ENCODE data around the gene CGB1.

DNA sequence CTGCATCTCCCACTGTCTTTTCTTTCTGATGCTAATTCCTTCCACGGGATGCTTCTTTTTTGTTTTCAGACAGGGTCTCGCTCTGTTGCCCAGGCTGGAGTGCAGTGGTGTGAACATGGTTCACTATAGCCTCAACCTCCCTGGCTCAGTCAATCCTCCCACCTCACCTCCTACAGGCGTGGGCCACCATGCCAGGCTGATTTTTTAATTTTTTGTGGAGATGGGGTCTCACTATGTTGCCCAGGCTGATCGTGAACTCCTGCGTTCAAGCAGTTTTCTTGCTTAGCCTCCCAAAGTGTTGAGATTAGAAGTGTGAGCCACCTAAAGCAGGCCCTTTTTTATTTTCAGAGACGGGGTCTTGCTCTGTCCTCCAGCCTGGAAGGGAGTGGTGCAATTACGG lies 48.4 kb downstream of the CGB1 start:
- TF ChIP-seq, protein P1, sequence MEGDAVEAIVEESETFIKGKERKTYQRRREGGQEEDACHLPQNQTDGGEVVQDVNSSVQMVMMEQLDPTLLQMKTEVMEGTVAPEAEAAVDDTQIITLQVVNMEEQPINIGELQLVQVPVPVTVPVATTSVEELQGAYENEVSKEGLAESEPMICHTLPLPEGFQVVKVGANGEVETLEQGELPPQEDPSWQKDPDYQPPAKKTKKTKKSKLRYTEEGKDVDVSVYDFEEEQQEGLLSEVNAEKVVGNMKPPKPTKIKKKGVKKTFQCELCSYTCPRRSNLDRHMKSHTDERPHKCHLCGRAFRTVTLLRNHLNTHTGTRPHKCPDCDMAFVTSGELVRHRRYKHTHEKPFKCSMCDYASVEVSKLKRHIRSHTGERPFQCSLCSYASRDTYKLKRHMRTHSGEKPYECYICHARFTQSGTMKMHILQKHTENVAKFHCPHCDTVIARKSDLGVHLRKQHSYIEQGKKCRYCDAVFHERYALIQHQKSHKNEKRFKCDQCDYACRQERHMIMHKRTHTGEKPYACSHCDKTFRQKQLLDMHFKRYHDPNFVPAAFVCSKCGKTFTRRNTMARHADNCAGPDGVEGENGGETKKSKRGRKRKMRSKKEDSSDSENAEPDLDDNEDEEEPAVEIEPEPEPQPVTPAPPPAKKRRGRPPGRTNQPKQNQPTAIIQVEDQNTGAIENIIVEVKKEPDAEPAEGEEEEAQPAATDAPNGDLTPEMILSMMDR (IDR thresholded peaks at IDR 0.05; ENCODE audit: borderline replicate concordance, extremely low read depth, low read length, poor library complexity, severe bottlenecking), result no peak
- no peak for TF ChIP-seq EZH2 (IDR thresholded peaks at IDR 0.05; ENCODE audit: borderline replicate concordance, low read depth, low read length, severe bottlenecking)

All from DND-41 (cell line).